ENCODE data around the gene DENND2A.

- no peak for TF ChIP-seq CTCF (IDR thresholded peaks at IDR 0.05; ENCODE audit: low read depth, low read length, missing input control)
- TF ChIP-seq MAX (IDR thresholded peaks at IDR 0.05), result no peak
- no peak for TF ChIP-seq TAF1 (conservative IDR thresholded peaks at IDR 0.05)
- TF ChIP-seq YY1 (IDR thresholded peaks at IDR 0.05), result no peak
- TF ChIP-seq REST (IDR thresholded peaks at IDR 0.05), result no peak
- TF ChIP-seq RAD21 (IDR thresholded peaks at IDR 0.05), result no peak
- TF ChIP-seq RXRA (IDR thresholded peaks at IDR 0.05), result no peak
- no peak for TF ChIP-seq GABPA (IDR thresholded peaks at IDR 0.05 in 1 of 2, conservative IDR thresholded peaks at IDR 0.05 in 1 of 2)
- TF ChIP-seq JUND (IDR thresholded peaks at IDR 0.05), result no peak
- TF ChIP-seq EGR1 (IDR thresholded peaks at IDR 0.05; ENCODE audit: low read depth in 2 of 2), result no peak
- TF ChIP-seq ZBTB33 (IDR thresholded peaks at IDR 0.05), result no peak
- no peak for TF ChIP-seq FOXA1 (IDR thresholded peaks at IDR 0.05)
- no peak for TF ChIP-seq ATF3 (IDR thresholded peaks at IDR 0.05)
Measured at GRCh38 chr7:140668641-140669040, 28.0 kb upstream of the DENND2A start.

Measured in liver (tissue), 3 donors.